ENCODE data around the gene TMEM243.

DNA sequence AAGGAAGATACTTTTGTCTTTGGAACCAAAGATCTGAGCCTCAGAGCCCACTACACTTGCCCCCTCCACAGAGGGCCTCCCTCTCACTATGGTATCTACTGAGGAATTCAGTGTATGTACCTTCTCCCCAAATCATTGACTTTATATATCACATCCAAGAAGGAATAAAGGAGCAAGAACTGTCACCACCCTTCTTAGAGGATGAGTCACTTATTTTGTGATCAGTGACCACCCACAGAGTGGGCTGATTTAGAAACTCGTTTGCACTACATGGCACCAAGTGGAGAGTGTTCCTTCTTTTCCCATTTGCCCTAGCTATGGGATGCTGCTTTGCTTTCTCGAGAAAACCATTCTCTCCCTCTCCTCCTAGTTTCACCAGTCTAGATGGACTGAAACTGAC is 5.7 kb downstream of the TMEM243 start:
- TF ChIP-seq, protein P1, sequence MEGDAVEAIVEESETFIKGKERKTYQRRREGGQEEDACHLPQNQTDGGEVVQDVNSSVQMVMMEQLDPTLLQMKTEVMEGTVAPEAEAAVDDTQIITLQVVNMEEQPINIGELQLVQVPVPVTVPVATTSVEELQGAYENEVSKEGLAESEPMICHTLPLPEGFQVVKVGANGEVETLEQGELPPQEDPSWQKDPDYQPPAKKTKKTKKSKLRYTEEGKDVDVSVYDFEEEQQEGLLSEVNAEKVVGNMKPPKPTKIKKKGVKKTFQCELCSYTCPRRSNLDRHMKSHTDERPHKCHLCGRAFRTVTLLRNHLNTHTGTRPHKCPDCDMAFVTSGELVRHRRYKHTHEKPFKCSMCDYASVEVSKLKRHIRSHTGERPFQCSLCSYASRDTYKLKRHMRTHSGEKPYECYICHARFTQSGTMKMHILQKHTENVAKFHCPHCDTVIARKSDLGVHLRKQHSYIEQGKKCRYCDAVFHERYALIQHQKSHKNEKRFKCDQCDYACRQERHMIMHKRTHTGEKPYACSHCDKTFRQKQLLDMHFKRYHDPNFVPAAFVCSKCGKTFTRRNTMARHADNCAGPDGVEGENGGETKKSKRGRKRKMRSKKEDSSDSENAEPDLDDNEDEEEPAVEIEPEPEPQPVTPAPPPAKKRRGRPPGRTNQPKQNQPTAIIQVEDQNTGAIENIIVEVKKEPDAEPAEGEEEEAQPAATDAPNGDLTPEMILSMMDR (IDR thresholded peaks at IDR 0.05; ENCODE audit: low read depth, low read length): no peak
- TF ChIP-seq POLR2A (IDR thresholded peaks at IDR 0.05; ENCODE audit: extremely low read depth, insufficient read length): no peak
- TF ChIP-seq MYC (IDR thresholded peaks at IDR 0.05; ENCODE audit: low read depth, low read length): no peak
- TF ChIP-seq, protein P2, sequence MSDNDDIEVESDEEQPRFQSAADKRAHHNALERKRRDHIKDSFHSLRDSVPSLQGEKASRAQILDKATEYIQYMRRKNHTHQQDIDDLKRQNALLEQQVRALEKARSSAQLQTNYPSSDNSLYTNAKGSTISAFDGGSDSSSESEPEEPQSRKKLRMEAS (IDR thresholded peaks at IDR 0.05; ENCODE audit: low read depth, low read length): no peak
